Smooth muscle cell of the brain vasculature (primary cell): ENCODE measurements around the gene SEPTIN5.
"Not testable (repeated sequence)": the region's sequence is repeated elsewhere in the genome, so short reads cannot be mapped to it uniquely, and the experiment has no call there.

Source experiments
- DNase-seq: peaks from one replicate; pipeline ENCODE4 v3.0.0-alpha.2; 2012; ENCODE audit warnings: low read depth, low spot score

Gene SEPTIN5

DNA sequence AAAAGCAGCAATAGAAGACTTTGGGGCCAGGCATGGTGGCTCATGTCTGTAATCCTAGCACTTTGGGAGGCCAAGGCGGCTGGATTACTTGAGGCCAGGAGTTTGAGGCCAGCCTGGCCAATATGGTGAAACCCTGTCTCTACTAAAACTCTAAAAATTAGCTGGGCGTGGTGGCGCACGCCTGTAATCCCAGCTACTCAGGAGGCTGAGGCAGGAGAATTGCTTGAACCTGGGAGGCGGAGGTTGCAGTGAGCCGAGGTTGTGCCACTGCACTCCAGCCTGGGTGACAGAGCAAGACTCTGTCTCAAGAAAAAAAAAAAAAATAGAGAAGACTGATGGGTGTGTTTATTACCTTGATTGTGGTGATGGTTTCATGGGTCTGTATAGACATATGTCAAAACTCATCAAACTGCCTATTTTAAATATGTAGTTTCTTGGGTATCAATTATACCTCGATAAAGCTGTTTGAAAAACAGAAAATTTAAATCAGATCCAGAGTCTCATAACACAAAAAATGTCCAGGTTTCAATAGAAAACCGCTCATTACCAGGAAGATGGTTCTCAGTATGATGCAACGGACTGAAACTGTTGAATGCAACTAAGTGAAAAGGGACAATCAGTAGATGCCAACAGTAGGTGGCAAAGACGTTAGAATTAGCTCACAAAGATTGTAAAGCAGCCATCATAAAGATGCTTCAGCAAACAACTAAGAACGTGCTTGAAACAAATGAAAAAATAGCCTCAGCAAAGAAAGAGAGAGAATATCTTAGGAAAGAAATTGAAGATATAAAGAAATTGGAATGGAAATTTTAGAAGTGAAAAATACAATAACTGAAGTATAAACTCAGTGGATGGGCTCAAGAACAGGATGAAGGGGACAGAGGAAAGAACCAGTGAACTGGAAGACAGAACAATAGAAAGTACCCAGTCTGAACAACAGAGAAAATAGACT is 33.1 kb upstream of the SEPTIN5 start:
- no peak for DNase-seq

DNA sequence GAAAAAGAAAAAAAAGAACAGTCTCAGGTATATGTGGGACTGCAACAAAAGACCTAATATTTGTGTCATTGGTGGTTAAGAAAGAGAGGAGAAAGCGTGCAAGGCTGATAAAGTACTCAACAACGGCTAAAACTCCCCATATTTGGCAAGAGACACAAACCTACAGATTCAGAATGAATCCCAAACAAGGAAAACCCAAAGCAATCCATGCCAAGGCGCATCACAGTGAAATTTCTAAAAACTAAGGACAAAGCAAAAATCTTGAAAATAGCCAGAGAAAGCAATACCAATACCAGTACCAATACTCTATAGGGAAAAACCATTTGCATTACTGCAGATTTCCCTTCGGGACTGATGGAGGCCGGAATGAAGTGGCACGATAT is 32.4 kb upstream of the SEPTIN5 start:
- DNase-seq = no peak

DNA sequence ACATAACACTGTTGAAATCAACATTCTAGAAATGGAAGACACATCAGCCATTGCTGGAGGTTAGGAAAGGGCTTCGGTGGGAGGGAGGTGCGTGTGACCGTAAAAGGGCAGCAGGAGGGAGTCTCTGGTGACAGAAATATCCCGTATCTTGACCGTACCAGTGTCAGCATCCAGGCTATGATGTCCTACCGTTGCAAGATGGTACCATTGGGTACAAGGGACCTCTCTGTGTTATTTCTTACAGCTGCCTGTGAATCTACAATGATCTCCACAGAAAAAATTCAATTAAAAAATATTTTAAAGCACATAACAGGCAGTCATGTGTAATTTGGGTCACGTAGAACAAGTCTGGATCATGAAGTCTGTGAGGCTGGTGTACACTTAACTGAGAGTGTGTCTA is 27.4 kb upstream of the SEPTIN5 start:
- DNase-seq = no peak

DNA sequence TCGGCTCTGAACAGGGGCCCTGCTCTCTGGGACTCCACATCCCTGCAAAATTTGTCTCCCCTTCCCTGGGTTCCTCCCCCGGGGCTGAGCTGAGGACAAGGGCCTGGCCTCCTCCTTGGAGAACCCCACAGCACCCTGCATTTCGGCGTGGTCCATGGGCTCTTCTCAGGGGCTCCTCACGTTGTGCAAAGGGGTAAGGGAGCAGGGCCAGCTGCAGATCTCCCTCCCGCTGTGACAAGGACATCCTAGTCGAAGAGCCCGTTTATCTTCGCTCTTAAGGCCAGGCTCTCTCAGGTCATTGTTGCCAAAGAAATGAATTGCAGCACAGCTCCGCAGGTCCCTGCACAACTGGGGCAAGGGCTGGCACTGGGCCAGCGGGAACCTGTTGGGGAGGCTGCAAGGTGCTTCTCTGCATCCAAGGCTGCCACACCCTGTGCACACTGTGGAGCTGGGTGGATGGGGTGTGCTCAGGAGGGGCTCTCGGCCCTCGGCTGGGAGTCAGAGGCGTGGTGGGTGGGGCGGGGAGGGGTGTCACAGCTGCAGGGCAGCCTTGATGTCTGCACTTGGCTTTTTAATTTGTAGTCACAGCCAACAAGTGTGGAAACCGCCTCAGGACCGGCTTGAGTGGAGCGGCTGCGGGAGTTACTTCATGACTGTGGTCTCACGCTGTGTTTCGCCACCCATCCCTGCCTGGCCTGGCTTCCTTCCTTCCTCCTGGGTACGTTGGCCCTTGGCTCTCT is 26.6 kb upstream of the SEPTIN5 start:
- DNase-seq = no peak

DNA sequence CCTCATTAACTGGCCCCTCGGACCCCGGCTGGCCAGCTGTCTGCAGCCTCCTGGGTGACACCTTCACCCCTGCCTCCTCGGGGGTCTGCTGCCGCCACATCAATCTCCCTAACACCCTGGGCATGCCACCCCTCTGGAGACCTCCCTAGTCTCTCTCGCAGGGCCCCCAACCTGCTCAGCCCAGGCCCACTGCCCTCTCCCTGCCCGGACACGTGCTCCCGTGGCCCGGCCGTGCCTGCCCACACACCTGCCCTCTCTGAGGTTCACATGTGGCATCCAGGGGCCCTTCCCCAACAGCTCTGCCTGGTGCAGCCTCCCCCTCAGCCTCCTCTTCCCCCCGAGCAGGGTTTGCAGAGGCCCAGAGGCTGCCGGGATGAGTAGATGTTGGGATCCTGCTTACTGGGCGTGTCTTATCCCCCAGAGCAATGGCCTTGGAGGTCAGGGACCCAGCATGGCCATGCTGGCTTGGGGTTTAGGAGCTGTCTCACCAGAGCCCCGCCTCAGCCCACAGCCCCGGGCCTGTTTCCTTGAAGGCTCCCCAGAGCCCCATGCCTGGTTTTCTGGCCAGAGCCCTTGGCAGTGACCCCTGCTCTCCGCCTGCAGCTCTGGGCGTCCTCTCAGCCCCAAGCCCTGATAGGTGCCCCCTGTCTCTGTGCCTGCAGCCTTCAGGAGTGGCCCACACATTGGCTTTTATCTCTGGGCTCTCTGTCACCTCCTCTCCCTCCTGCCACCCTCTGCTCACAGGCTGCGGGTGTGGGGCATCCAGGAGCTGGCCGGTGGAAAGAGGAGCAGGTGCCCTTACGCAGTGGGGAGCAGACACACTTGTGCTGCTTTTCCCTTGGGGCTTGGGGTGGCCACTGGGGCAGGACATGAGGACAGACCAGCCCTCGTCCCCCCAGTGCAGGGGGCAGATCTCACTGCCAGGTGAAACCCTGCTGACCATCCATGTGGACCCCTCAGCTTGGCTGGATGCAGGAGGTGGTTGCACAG is 25.7 kb upstream of the SEPTIN5 start:
- no peak for DNase-seq

DNA sequence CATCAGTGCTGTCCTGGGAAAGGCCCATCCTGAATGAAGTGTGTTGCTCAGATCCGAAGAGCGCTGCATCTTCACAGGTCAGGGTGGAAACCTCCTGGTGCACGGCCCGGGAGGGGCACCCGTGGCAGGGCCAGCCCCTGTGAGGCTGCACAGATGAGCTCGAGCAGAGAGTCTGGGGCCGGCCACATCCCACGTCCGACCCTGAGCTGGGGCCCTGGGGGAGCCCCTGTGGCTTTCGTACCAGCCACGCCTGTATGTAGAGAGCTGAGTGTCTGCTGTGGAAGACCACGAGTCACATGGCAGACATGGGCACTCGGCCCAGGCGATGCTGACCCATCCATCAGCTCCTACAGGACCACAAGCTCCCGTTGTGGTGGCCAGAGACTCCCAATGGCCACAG is 24.9 kb upstream of the SEPTIN5 start:
- no peak for DNase-seq

DNA sequence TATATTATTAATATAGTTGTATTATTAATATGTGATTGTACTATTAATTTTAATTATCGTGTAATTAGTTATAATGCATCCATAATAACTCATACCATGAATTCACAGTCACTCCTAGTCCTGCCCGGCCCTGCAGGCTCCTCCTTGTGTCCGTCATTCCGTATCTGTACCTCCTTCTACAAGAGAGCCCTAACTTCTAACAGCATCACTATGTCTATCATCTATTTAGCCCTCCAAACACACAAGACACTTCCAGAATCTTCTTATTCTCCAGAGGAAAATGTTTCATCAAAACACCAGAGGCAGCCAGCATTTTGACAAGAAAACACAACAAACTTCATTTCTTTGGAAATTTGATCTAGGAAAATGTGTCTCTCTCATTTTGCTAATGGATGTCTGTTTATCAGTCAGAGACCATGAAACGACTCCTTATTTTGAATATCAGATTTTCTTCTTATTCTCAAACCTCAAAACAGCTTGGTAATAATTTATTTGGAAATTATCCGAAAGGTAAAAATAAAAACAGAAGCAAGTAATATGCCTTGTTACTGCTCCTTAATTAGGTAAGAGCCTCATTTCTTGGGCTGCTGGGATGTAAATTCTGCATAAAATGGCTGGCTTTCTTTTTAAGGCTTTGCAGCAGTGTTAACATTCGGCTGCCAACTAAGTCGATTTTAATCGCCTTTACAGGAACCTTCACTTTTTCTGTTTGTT is 23.1 kb upstream of the SEPTIN5 start:
- no peak for DNase-seq

DNA sequence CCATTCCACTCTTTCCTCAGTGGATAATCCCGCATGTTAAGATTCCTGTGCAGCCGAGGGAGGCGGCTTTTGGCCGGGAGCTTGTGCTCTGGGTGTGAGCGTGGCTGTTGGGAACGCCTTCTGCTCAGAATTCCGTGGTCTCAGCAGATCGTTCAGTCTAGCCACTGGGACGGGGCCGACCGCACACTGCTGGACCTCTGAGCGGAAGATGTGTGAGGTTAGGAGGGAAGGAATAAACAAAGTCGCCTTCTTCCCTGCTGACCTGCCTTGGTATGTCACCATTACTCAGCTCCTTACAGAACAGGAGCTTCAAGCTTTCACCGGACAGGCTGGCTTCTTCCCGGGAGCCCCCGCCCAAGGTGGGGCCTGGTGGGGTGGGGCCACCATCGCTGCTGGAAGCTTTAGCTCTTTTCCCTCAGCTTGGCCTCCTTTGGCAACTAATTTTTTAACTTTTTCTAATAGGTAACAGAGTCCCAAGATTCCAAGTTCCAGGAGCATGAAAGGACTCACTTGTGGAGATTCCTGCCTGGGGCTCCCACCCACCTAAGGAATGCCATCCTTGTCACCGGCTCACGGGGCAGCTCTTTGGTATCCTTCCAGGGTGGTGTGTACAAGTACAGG is 22.5 kb upstream of the SEPTIN5 start:
- no peak for DNase-seq

DNA sequence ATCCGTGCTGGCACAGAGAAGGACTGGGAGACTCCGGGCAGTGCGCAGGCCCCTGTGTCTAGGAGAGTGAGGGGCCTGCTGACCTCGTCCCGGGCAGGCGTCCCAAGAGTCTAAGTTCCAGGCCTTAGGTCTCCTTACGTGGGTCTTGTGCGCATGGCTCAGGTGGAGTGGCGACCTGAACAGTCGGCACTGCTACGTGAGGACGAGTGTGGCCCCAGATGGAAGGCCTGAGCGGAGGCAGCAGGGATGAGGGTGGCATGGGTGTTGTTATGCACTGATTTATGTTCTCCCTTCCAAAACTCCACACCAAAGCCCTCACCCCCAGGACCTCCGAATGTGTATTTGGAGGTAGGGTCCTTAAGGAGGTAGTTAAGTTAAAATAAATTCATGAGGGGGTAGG is 20.7 kb upstream of the SEPTIN5 start:
- no peak for DNase-seq

DNA sequence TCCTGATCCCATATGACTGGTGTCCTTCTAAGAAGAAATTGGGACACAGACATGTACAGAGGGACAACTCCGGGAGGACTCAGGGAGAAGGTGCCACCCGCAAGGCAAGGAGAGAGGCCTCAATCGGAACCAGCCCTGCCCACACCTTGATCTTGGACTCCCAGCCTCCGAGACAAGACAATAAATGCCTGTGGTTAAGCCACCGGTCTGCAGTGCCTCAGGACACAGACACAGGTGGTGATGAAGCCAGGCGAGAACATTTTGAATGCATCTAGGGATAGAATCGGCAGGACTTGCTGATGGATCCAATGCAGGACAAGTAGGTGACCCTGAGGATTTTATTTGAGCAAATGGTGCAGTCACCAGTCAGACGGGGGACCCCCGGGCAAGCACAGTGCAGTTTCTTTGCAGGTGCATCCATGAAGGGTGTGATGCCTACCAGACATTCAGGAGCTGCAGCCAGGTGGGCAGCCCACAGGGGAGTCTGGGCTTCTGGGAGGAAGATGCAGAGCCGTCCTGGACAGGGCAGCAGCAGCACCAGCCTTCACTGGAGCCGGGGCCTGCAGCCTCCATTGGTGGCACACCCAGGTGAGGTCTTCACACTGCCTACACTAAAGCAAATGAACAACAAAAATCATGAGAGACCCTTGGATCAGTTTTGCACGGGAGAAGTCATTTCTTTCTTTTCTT is 20.2 kb upstream of the SEPTIN5 start:
- DNase-seq = no peak

DNA sequence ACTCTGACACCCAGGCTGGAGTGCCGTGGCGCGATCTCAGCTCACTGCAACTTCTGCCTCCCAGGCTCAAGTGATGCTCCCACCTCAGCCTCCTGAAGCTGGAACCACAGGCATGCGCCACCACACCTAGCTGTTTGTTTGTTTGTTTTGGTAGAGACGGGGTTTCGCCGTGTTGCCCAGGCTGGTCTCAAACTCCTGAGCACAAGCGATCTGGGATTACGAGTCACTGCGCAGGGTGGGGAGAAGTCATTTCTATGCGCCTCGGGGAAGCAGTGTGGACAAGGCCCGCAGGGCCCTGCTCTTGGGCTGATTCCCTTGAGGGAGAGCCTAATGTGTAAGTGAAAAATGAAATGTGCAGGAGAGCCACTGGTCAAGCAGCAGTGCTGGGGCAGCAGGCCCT is 19.6 kb upstream of the SEPTIN5 start:
- no peak for DNase-seq

DNA sequence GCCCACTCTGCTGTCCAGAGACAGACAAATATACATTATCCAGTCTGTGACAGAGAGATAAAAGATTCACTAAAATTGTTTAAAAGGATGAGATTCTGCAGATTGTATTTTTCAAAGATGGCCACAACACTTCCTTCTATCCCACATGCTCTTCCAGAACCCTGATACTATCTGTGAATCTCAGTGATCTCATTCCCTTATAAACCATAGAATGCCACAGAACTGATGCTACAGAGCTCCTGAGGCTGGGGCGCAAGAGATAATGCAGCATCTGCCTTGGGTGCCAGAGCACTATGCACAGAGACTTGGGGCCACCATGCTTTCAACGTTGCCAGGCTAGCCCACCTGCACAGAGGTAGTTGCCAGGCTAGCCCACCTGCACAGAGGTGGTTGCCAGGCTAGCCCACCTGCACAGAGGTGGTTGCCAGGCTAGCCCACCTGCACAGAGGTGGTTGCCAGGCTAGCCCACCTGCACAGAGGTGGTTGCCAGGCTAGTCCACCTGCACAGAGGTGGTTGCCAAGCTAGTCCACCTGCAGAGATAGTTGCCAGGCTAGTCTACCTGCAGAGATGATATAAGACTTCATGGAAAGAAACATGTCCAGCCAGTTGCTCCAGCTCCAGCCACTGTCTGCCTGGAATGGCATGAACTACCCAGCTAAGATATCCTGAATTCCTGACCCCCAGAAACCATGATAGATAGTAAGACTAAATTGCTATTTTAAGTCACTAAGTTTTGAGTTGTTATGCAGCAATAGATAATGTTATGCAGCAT is 17.6 kb upstream of the SEPTIN5 start:
- DNase-seq = no peak

DNA sequence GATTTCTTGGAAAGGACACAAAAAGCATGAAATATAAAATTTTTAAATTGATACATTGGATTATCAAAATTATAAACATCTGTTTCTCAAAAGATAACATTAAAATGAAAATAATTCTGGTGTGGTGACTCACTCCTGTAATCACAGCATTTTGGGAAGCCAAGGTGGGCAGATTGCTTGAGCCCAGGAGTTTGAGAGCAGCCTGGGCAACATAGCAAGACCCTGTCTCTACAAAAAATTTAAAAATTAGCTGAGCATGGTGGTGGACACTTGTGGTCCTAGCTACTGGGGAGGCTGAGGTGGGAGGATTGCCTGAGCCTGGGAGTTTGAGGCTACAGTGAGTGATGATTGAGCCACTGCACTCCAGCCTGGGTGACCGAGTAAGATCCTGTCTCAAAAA is 16.4 kb upstream of the SEPTIN5 start:
- DNase-seq = not testable (repeated sequence)

DNA sequence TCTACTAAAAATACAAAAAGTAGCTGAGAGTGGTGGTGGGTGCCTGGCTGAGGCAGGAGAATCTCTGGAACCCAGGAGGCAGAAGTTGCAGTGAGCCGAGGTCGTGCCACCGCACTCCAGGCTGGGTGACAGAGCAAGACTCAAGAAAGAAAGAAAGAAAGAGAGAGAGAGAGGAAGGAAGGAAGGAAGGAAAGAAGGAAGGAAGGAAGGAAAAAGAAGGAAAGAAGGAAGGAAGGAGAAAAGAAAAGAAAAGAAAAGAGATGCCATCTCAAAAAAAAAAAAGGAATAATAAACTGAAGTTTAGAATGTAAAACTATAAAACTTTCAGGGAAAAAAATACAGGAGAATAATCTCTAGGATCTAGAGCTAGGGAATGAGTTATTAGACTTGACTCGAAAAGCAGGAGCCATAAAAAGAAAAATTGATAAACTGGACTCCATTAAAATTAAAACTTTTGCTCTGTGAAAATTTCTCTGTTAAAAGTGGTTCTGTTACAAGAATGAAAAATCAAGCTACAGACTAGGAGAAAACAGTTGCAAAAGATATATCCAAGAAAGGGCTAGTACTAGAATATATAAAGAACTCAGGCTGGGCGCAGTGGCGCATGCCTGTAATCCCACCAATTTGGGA is 13.4 kb upstream of the SEPTIN5 start:
- DNase-seq = no peak

DNA sequence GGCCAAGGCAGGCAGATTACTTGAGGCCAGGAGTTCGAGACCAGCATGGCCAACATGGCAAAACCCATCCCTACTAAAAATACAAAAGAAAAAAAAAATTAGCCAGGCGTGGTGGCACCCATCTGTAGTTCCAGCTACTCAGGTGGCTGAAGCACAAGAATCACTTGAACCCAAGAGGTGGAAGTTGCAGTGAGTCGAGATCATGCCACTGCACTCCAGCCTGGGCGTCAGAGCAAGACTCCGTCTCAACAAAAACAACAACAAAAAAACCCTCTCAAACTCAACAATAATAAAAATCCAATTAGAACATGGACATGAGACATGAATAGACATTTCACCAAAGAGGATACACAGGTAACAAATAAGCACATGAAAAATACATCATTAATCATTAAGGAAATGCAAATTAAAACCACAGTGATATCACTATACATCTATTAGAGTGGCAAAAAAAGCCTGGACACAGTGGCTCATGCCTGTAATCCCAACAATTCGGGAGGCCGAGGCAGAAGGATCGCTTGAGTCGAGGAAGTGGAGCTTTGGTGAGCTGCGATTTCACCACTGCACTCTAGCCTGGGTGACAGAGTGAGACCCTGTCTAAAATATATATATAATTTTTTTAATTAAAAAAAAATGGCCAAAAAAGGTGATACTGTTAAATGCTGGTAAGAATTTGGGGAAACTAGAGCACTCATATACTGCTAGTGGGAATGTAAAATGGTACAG is 12.7 kb upstream of the SEPTIN5 start:
- DNase-seq = no peak

DNA sequence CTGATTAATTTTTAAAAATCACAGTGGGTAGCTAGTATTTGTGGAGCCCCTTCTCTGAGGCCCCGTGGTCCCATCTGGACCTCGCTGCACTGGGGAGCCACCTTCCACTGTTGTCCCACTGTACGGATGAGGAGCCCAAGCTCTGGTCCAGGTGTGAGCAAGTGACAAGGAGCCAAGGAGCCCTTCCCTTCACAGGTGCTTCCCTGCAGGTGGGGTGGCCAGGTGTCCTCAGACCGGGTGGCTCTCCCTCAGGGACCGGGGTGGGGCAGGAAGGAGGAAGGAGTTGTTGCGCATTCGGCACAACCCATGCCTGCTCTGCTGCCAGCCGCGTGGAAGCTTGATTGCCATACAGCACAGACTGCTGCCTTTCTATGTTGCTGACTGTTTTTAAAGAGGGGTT is 10.4 kb upstream of the SEPTIN5 start:
- DNase-seq = no peak

DNA sequence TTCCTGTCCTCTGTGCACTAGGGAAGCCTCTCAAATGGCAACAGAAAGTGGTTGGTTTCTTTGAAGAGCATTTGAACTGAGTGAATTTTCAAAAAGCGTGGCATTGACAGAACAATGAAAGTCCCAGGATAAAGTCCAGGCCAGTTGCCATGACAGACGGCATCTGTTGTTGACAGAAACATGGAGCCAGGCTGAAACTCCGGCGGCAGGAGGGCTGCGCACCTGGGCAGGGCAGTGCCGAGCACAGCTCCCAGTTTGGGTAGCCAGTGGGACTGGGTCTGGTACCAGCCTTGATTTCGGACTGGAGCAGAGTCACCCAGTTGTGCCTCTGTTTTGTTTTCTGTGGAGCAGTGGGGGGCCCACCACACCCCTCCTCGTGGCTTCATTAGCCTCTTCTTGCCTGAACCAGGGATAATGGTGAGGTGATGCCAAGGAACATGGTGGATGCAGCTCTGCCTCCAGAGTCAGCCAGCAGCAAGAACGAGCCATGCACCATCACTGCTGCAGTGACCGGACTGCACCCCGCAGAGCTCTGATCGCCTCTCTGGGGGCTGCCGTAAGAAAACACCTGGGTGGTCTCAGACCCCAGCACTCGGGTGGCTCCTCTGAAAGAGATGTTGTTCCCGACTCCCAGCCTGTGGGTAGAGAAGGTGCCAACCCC is 9.8 kb upstream of the SEPTIN5 start:
- DNase-seq = no peak
